Measurements from ENCODE around the gene ST3GAL6.

Gene ST3GAL6

DNA sequence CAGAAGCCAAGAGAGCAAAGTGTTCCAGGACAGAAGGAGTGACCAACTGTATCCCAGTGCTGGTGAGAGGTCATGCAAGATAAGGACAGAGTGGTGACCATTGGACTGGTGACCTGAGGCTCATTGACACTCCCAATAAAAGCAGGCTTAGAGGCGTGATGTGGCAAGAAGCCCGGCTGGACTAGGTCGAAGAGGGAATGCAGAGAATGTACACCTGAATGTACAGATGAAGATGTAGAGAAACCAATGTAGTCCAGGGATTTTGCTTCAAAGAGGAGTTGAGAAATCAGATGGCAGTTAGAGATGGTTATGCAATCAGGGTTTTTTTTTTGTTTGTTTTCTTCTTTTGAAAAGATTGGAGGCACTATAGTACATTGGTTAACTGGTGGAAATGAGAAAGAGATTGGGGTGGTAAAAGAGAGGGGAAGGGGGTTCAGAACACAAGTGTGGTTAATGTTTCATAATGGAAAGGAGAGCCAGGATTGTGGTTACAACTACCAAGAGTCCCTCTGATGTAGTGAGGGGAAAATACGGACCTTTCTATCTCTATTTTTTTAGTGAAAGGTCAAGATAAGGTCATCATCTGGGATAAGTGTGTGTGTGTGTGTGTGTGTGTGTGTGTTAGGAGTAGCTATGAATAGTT lies 23.3 kb downstream of the ST3GAL6 start:
- TF ChIP-seq, protein P1, sequence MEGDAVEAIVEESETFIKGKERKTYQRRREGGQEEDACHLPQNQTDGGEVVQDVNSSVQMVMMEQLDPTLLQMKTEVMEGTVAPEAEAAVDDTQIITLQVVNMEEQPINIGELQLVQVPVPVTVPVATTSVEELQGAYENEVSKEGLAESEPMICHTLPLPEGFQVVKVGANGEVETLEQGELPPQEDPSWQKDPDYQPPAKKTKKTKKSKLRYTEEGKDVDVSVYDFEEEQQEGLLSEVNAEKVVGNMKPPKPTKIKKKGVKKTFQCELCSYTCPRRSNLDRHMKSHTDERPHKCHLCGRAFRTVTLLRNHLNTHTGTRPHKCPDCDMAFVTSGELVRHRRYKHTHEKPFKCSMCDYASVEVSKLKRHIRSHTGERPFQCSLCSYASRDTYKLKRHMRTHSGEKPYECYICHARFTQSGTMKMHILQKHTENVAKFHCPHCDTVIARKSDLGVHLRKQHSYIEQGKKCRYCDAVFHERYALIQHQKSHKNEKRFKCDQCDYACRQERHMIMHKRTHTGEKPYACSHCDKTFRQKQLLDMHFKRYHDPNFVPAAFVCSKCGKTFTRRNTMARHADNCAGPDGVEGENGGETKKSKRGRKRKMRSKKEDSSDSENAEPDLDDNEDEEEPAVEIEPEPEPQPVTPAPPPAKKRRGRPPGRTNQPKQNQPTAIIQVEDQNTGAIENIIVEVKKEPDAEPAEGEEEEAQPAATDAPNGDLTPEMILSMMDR (IDR thresholded peaks at IDR 0.05; ENCODE audit: borderline replicate concordance, insufficient read depth, low read depth, low read length) = no peak
- H3K4me3 ChIP-seq (ENCODE audit: low read depth, low read length) = no peak overlapping the region

DNA sequence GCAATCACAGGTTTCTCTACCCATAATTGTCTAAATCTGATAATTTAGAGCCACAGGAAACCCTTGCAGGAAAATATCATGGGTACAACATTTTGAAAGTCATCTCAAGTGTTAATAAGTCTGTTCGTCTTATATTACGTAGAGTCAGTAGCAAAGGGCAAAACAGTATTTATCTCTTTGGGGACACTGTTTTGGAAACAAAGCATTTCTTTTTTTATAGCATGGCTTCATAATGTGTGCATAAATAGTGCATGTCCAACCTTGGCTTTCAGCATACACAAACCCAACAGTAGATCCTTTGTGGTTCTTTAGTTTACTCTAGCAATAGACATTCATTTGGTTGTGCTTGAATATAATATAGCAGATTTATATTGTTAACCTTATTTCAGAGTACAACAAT lies 24.0 kb downstream of the ST3GAL6 start:
- TF ChIP-seq, protein P1 (IDR thresholded peaks at IDR 0.05; ENCODE audit: borderline replicate concordance, insufficient read depth, low read depth, low read length) = no peak
- H3K4me3 ChIP-seq (ENCODE audit: low read depth, low read length) = no peak overlapping the region

DNA sequence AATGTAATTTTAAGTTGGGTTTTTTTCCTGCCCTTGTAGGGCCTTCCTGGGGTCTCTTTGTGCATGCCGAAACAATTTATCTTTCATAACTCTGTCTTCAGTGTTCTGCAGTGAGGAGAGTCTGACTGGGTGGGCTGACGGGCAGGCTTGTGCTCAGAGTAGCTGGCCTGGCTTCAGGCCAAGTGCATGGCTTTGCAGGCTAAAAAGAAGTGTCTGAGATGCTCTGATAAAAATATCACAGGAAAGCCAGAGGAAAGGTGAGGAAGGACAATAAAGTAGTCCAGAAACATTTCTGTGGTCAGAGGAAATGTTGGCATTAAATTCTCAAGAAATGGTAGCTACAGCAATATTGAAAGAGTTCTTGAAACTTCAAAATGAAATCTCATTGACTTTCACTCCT lies 25.5 kb downstream of the ST3GAL6 start:
- H3K4me3 ChIP-seq (ENCODE audit: low read depth, low read length) = no peak overlapping the region
- TF ChIP-seq, protein P1 (IDR thresholded peaks at IDR 0.05; ENCODE audit: borderline replicate concordance, insufficient read depth, low read depth, low read length) = no peak

DNA sequence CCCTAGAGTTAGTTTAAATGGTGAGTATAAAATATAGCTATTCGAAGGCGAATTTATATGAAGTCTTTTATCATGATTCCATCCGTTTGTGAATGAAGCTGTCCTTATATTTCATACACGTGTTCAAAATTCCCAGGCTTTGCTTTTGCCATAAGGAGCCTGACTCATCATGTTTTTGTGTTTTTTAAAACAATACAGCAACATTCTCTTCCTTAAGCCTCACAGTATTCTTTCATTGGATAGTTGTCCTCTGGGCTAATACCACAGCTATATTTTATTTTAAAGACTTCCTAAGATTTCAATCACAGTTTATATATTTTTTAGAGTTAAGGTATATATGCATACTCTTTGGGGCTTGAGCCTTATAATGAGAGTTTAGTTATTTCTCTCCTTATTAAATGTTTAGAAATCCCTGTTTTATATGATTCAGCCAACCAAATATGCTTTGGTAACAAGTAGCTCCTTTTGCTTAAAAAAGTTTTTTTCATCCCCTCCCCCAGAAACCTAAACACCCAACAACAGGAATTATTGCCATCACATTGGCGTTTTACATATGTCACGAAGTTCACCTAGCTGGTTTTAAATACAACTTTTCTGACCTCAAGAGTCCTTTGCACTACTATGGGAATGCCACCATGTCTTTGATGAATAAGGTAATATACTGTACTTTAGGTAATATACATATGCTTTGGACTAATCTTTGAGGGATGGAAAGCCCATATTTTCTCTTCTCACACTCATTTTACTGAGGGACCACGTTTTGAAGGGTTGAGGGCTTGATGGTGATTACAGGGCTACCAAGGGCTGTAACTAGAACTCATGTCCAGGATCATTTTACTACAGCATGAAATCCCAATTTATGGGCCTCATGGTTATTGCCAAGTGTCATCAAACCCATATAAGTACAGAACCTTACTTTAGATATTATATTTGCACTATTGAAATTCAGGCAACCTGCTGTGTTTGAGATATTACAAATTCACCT lies 28.5 kb downstream of the ST3GAL6 start:
- H3K4me3 ChIP-seq (ENCODE audit: low read depth, low read length) = no peak overlapping the region
- TF ChIP-seq, protein P1 (IDR thresholded peaks at IDR 0.05; ENCODE audit: borderline replicate concordance, insufficient read depth, low read depth, low read length) = no peak

DNA sequence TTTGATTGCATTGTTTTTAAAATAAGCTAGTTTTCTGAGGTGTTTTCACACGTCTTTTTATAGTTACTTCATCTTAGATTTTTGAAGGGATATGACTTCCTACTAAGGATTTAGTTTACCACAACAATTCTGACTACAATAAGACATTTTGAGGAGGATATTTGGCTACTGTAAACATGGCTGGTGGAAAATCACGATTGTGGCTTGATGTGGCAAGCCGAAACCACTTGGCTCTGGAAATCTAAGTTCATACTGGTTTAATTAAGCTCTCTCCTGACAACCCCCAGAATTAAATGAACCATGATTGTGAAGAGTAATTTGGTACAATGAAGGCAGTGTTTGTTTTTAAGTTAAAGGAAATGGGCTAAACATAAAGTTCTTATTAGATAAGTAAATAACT lies 30.8 kb downstream of the ST3GAL6 start:
- no peak overlapping the region for H3K4me3 ChIP-seq (ENCODE audit: low read depth, low read length)
- TF ChIP-seq, protein P1 (IDR thresholded peaks at IDR 0.05; ENCODE audit: borderline replicate concordance, insufficient read depth, low read depth, low read length) = no peak

DNA sequence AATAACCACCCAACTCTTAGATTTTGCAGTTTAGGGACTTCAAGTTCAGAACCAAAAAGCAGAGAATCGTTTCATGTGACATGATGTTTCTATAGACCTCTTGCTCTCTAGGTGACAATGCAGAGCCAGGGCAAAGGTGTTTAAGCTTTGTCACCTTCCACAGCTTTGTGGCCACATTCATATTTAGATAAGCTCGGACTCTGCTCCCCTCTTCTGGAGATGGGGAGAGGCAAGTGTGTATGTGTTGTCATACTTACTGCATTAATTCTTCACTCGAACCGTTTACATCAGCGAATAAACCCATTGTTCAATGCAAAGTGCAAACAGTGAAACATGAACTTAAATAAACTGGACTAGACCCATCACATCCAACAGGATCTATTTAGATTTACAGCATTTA lies 33.2 kb downstream of the ST3GAL6 start:
- no peak overlapping the region for H3K4me3 ChIP-seq (ENCODE audit: low read depth, low read length)
- TF ChIP-seq, protein P1 (IDR thresholded peaks at IDR 0.05; ENCODE audit: borderline replicate concordance, insufficient read depth, low read depth, low read length) = no peak

All from GM12875 (cell line).